ENCODE data around the gene MTUS2. TPM values are rescaled to one million over a fixed set of nuclear protein-coding genes. Genes with fewer than 3 reads are reported as not detected.

The MTUS2 gene
- total and polyA plus RNA-seq, 9 of the 15 experiments (the other 6 are each of a cell fraction or from before 2014, with no cell fraction given) = 0.01 to 0.28 (median 0.06) TPM; not detected in 1

DNA sequence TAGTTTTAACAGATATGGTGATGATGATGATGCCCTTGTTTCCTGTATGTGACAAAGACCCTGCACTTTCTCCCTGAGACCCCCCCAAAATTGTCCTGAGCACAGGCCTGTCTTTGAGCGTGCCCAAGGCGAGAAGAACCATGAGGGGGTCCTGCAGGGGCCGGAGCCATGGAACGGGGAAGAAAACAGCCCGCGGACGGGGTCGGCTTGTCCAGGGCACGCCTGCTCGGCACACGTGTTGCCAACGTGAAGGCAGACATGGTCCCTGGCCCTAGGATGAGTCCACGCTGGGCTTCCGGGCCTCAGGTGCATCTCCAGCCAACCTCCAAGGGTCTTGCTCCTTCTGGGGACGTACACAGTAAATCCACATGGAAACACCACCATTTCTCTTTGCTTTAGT lies 684.6 kb downstream of the MTUS2 start:
- 27% methylated on average over 14 of the region's 15 CpGs for WGBS (ENCODE audit: insufficient coverage, low coverage, missing lambda C conversion rate)
- no TSS peak for BruUV-seq (replicated peaks)
- Histone ChIP-seq H3K36me3 (ENCODE audit: control insufficient read depth, insufficient read depth, low read length) (no peaks in the 10 kb centered on the region), H3K9me3 (replicated peaks; ENCODE audit: control insufficient read depth, insufficient read depth, low read depth, low read length) (no peaks in the 10 kb centered on the region), H3K9me1 (ENCODE audit: control insufficient read depth, insufficient read depth, low read length) (no peaks in the 10 kb centered on the region), H3K27ac (ENCODE audit: extremely low read depth, low read depth, low read length) (no peak overlapping the region), H3K9ac (ENCODE audit: insufficient read depth in 1 of 2, low read depth in 2 of 2, low read length in 2 of 2) (no peak overlapping the region), H3K79me2 (ENCODE audit: control insufficient read depth, insufficient read depth, low read length) (no peaks in the 10 kb centered on the region), H2AFZ (ENCODE audit: low read depth, low read length) (no peak overlapping the region), H3K4me2 (ENCODE audit: insufficient read depth, low read length) (no peak overlapping the region), H3K4me3 (no peak overlapping the region), H4K20me1 (replicated peaks; ENCODE audit: control insufficient read depth, insufficient read depth, low read length) (peaks cover 12% of the 10 kb centered on the region), H3K4me1 (replicated peaks in 1 of 2; ENCODE audit: control insufficient read depth in 2 of 2, insufficient read depth in 2 of 2, low read length in 2 of 2) (peaks cover 0 to 4% of the 10 kb centered on the region in 2 experiments; a peak in 3 of 5 replicates), H3K27me3 (ENCODE audit: control insufficient read depth in 2 of 2, insufficient read depth in 2 of 2, low read length in 2 of 2) (peaks cover 2 to 44% of the 10 kb centered on the region in 2 experiments; a peak in 3 of 5 replicates)
- ATAC-seq (no peak), FAIRE-seq (no peak), DNase-seq (ENCODE audit: extremely low read depth in 1 of 4, low spot score in 3 of 4) (no peak)
- TF ChIP-seq HDGF (IDR thresholded peaks at IDR 0.05) = no peak
- no peak for TF ChIP-seq ZNF589 (CRISPR knock-in tag; IDR thresholded peaks at IDR 0.05; ENCODE audit: low read depth)
- no peak for TF ChIP-seq ZNF217 (CRISPR knock-in tag; IDR thresholded peaks at IDR 0.05)
- no peak for TF ChIP-seq SIN3A (IDR thresholded peaks at IDR 0.05; ENCODE audit: borderline replicate concordance in 2 of 2, control insufficient read depth in 1 of 2, low read depth in 2 of 2, low read length in 2 of 2)
- TF ChIP-seq NCOA4 (IDR thresholded peaks at IDR 0.05; ENCODE audit: partially characterized antibody) = no peak
- no peak for TF ChIP-seq CHD1 (IDR thresholded peaks at IDR 0.05; ENCODE audit: low read length)
- TF ChIP-seq, protein P1, sequence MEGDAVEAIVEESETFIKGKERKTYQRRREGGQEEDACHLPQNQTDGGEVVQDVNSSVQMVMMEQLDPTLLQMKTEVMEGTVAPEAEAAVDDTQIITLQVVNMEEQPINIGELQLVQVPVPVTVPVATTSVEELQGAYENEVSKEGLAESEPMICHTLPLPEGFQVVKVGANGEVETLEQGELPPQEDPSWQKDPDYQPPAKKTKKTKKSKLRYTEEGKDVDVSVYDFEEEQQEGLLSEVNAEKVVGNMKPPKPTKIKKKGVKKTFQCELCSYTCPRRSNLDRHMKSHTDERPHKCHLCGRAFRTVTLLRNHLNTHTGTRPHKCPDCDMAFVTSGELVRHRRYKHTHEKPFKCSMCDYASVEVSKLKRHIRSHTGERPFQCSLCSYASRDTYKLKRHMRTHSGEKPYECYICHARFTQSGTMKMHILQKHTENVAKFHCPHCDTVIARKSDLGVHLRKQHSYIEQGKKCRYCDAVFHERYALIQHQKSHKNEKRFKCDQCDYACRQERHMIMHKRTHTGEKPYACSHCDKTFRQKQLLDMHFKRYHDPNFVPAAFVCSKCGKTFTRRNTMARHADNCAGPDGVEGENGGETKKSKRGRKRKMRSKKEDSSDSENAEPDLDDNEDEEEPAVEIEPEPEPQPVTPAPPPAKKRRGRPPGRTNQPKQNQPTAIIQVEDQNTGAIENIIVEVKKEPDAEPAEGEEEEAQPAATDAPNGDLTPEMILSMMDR (IDR thresholded peaks at IDR 0.05 in 2 of 3, conservative IDR thresholded peaks at IDR 0.05 in 1 of 3; ENCODE audit: insufficient read depth in 2 of 3, low read depth in 1 of 3, low read length in 3 of 3) = no peak
- TF ChIP-seq SAFB2 (IDR thresholded peaks at IDR 0.05; ENCODE audit: borderline replicate concordance, low read depth, low read length, severe bottlenecking) = no peak
- no peak for TF ChIP-seq MCM2 (IDR thresholded peaks at IDR 0.05; ENCODE audit: low read depth)
- no peak for TF ChIP-seq ZFP36 (IDR thresholded peaks at IDR 0.05; ENCODE audit: low read depth, low read length, partially characterized antibody)
- no peak for TF ChIP-seq ZNF445 (CRISPR knock-in tag; IDR thresholded peaks at IDR 0.05; ENCODE audit: low read depth)
- intact Hi-C loops (cut with micrococcal nuclease) = no loop called here
- in situ Hi-C loops (cut with MboI) = no loop called here
- ChIA-PET CTCF (ENCODE audit: low intra/inter-chr PET ratio) (interaction anchor here (1.1 kb wide), 1 partner anchor 204 kb away, joined by 3 read pairs; no protein-coding TSS in a partner anchor), POLR2A (no interaction called here)

Measured in K562 (cell line).